HG02623 (cell line): ENCODE results near the gene NRF1.

Experiments used
- ATAC-seq: cut with Tn5 transposase; IDR thresholded peaks from one replicate; pipeline ENCODE4 v1.9.1; 2021; ENCODE audit warnings: moderate library complexity; ENCODE audit not compliant: unreplicated experiment

Gene NRF1

DNA sequence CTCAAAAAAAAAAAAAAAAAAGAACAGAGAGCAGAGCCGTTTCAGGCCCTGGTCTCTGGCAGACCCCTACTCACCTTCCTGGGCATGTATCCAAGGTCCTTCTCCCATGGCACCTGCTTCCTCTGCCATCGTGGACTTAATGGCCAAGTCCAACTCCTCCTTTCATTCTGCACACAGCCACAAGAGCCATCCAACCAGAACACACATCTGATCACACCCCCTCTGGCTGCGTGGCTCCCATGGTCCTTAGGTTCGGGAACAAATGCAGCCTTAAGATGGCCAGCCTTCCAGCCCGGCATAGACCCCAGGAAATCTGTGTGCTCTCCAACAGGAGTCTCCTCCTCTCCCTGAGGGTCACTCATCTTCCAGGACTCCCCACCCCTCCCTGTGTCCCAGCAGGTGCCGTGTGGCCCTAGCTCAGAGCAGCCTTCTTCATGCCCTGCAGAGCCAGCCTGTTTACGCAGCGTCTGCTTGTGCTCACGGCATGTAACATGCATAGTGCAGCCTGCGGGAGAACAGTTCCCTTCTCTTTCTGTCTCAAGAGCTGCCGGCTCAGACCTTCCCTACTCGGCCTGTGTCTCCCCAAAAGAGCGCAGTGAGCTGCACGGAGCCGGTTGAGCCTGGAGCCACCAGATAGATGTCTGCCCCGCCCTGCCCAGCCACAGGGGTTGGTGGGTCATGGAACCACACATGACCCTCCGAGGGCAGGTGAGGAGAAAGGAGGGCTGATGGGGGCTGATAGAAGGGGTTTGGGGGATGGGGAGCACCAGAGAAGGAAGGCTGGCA is 157.3 kb downstream of the NRF1 start:
- no peak for ATAC-seq

DNA sequence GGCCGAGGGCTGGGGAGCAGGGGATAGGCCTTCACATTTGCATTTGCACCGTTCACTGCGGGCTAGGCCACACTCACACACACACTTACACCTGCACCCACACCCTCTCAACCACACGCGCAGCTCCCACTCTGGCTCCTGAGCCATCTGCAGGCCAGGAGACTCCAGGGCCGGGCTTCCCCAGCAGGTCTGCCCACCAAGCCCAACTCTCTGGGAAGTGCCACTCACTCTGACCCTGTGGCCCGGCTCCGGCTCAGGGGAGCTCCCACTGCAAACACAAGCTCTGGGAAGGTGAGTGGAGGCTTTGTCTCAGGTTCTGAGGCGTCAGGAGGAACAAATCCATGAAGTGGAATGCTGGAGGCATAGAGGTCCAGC is 157.9 kb downstream of the NRF1 start:
- no peak for ATAC-seq

DNA sequence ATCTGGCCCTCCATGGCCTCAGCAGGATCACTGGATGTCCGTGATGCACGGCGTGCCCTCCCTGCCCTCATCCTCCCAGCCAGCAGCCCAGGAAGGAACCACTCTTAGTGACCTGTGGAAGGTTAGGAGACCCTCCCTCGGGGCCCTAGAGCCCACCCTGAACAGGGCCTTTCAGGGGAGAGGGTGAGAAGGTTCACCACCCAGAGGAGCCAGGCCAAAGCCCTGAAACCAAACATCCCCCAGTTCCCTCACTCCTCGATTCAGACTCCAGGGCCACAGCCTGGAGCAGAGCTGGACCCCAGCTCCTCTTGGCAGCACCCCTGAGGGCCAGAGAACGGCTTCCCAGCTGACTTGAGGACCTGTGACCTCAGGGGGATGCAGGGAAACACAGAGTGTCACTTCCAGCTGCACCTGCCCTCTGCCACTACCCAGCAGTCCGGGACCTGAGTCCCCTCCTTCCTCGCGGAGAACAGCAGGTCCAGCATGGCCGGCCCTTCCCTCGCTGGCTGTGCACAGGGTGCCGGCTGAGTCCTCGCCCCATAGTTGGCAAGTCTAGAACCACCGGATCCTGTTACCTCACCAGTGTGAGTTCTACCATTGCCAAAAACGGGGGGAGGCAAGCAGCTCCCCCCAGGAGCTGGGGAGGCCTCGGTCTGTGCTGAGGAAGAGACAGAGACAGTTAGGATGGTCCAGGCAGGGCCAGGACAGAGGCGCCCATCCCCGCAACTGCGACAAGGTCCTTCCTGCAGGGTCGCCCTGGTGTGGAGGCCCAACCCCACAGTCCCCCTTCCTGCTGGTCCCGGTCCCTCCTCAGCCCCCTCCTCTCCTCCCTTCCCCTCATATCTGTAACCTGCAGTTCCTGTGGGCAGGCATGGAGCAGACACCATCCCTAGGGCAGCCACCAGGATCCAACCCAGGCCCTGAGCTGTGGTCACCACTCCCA is 158.6 kb downstream of the NRF1 start:
- ATAC-seq, result no peak

DNA sequence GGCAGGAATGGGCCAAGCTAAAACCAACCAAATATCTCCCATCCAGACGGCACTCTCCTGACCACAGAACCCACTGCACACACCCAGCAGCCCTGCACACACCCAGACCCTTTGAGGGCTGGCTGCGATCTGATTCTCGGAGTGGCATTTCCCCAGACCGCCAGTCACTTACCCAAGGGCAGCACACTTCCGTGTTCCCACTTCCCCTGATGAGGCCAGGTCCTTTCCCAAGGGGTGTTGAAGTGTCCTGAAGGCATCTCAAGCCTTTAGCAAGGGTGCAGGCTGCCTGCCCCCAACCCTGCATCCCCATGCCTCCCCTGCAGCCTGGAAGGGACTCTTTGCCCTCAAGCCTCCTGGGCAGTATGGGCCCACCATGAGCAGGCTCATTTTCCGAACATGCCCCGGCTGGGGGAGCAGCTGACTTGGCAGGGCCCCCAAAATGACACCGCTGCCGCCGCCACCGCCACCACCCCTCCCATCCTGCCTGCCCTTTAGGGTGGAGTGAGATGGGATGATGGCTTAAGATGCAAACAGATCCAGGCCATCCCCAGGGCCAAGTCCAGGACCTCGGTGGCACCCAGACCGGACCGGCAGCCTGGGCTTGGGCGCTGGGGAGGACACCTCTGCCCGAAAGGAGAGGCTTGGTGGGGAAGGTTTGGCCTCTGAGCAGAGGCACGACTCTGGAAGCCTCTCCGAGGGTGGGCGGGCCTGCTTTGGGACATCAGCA is 159.8 kb downstream of the NRF1 start:
- ATAC-seq, result no peak

DNA sequence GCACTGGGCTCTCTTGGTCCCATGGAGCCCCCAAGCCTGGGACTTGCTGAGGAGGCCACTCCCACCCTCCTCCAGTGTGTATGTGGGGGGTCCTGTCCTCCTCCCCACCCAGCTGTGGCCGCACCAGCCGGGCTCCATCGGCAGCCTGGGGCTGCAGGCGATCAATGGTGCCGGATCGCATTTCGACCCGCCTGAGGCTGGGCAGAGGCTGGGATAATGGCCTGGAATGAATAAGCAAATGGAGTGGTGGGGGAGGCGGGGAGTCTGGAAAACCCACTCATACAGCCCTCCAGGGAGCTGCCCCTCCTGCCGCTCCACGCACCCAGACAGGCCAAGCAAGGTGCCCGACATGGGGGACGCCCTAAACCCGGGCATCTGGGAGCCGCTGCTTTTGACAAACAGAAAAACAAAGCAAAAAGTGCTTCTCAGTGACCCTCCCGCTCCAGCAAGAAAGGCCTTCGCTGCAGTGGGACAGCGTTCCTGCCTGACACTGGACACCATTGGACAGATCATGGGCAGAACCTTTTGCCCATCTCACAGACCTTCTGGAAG is 160.5 kb downstream of the NRF1 start:
- ATAC-seq, result no peak

DNA sequence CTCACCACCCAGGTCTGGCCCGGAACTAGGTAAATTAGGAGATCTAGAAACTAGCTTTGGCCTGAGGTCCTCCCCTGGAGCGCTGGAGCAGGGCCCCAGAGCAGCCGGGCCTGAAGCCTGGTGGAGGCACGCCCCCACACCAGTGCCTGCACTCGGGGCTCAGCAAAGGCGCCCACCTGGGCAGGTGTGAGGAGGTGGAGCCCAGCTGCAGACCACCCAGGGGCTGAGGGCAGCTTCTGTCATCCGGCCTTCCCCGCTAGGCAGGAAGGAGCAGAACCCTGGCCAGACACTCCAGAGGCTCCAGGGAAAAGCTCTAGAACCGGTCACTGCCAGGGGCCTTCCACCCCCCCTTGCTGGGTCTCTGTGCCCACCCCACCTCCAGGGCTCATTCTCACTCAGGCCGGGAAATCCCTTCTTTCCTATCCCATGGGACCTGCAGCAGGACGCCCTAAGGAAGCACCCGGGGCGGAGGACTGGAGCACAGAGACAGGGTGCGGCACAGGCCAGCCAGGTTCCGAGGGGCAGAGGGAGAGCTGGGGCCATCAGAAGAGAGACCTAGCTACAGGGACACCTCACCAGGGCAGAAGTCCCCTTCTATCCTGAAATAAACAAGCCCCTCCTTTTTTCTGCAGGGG is 161.2 kb downstream of the NRF1 start:
- ATAC-seq, result no peak

DNA sequence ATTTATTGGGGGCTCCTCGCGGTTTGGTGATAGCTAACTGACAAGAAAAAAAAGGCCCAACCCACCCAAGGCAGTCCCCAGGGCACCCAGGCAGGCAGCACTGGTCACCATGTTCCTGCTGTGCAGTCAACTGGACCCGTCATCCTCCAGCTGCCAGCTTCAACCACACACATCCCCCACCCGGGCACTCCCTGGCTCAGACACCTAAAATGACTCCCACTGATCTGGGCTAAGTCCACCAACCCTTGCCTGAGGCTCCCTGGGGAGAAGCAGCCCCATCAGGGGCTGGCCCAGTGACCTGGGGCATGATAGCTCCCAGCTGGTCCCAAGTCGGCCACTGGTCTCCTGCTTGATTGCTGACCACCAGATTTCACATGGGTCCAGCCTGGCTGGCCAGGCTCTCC is 161.8 kb downstream of the NRF1 start:
- no peak for ATAC-seq

DNA sequence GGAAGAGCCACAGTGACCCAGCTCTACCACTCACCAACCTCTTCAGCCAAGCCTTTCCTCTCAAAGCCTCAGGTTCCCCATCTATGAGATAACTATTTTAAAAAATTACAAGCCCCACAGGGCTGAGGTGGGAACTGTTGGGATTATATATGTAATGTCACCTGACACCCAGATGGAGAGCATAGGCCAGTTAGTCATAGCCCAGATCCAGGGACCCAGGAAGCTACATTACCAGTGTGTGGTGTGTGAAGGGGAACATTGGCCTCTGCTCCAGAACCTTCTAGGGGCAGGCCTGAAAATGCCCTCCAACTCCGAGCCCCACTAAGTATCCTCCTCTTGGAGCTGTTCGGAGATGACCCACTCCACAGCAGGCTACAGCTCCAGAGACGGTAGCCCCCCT is 162.4 kb downstream of the NRF1 start:
- ATAC-seq, result no peak

DNA sequence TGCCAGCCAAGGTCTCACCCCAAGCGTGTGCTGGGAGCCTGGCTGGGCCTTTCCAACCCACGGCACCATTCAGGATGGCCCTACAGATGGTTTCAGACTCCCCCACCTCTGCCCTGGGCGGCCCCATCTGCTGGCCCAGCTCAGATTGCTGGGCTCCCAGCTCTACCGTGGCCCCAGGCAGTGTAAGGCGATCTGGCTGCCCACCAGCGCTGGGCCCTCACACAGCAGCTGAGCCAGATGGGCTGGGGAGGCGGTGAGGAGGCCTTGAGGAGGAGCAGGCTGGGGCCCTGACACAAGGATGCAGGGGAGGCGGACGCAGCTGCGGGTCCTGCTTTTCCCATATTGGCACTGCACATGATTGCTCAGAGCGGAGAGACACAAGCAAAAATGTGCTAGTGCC is 162.8 kb downstream of the NRF1 start:
- ATAC-seq, result no peak

DNA sequence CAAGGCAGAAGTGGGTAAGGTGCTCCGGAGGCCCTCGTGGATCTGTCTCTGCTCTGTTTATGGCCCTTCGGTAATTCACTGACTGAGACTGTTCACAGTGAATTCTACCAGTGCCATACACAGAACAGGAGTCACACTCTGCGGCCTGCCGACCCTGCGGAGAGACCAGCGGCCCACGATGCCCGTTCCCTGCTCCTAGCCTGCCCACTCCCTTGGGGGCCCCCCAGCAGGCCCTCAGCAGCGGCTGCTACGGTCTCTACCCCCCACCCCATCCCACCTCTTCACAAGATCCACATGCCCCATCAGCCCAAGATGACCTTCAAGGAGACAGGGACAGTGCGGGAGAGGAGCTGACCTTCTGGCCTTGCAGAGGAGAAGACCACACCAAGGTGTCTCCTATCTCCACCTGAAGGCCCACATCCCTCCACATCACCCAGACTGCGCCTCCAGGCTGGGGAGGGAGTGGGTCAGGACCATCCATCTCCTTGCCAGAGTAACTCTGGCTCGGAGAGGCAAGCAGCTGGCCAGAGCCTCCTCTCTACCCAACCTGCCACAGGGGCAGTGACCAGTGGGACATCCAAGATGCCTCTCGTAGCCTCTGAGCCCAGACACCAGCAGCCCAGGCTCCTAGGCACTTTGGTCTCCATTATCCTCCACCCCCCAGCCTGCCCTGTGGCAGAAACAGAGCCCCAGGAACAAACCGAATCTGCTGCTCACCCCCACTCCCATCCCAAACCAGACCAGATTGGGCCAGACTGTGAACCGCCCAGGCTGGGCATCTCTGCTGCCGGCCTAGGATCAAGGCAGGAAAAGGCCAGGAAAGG is 163.6 kb downstream of the NRF1 start:
- no peak for ATAC-seq

DNA sequence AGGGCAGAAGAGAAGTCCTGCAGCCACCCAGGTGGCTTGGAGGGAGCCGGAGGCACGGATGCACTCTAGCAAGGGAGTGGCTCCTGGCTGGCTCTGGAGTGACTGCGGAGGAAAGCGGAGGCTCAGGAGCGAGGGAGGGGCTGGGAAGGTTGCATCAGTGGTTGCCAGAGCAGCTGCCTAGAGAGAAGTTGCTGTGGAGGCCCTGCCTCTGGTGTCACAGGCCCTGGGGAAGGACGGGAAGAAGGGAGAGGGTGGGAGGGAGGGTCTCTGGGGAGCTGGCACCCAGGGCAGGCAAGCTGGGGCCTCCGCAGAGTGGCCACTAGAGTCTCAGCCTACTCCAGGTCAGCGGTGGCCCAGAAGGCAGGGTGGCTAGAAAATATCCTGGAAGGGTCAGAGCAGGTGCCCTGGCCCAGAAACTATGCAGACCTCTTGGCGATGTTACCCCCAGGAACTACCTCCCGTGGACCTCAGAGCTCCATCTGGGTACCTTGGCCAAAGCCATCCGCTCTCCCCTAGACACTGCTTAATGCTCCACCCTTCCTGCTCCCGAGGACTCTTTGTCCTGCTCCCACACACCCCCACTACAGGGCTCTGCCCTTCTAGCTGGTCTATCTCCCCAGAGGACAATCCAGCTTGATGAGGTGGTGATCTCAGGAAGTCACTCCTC is 164.3 kb downstream of the NRF1 start:
- ATAC-seq, result no peak

DNA sequence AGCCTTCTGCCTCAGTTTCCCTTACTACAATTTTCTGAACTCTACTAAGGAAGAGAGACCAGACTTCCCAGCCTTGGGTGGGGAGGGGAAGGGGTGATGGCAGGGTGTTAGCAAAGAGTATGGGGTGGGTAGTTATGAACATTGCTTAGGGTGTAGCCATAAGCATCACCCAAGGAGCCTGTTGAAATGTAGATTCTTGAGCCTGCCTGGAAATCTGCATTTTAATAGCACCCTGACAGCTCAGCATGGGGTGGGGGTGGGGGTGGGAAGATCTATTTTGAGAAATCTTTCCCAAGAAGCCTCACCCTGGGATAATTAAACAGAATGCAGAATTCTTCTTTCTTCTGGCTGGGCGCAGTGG is 164.8 kb downstream of the NRF1 start:
- no peak for ATAC-seq

DNA sequence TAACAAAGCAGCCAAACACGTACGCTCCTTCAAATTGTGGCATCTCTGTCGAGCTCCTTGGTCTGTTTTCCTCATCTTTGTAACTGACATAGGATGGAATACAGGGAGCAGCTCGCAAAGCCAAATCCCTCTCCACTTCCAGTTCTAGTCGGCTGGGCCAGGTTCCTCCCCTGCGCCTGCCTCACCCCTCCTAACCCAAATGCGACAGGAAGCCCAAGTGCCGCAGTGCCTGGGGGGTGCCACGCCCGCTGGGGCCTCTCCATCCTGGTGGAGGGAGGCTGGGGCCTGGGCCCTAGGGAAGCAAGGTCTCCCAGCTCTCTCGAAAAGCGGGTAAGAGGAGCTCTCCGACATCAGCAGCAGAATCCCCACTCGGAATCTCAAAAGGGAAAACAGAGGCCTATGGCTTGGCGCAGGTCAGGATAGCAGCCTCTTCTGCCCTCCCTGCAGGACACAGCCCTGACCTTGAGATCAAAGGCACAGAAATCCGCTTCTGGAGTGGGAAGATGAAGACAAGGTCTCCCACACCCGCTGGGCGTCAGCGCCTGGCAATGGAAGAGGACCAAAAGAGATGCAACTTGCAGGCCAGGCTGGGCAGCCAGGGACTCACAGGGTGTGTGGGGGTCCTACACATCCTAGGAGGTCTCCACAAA is 165.8 kb downstream of the NRF1 start:
- ATAC-seq, result no peak

DNA sequence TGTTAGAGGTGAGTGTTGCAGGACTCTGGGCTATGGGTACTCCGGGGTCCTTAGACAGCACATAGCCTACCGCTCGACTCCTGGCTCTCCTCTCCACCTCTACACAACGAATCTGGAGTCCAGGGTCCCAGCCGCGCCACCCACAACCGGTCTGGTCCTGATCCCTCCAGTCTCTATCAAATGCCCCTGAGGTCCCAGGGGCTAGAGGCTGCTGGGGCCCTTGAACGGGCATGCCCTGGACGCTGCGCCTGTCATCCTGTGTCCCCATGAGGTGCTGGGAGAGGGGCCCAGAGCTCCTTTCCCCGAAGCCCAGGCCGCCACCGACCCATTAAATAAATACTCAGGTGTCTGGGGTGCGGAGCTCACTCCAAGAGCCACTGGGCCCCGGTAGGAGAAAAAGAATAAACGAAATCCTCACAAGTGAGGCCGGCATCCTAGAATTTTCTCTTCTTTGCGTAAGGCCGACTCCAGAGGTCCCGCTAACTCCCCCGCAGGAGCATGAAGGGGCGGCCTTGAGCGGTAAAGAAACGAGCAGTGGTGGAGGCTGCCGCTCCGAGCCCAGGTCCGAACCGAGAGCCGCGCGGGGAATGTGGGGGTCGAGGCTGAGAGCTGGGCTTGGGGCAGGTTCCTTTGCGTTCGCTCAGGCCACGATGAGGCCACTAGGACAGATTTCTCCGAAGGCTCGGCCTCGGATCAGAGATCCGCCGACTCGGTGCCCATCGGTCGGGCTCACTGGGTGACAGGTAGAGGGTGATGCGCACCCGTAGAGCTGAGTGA is 166.7 kb downstream of the NRF1 start:
- no peak for ATAC-seq

DNA sequence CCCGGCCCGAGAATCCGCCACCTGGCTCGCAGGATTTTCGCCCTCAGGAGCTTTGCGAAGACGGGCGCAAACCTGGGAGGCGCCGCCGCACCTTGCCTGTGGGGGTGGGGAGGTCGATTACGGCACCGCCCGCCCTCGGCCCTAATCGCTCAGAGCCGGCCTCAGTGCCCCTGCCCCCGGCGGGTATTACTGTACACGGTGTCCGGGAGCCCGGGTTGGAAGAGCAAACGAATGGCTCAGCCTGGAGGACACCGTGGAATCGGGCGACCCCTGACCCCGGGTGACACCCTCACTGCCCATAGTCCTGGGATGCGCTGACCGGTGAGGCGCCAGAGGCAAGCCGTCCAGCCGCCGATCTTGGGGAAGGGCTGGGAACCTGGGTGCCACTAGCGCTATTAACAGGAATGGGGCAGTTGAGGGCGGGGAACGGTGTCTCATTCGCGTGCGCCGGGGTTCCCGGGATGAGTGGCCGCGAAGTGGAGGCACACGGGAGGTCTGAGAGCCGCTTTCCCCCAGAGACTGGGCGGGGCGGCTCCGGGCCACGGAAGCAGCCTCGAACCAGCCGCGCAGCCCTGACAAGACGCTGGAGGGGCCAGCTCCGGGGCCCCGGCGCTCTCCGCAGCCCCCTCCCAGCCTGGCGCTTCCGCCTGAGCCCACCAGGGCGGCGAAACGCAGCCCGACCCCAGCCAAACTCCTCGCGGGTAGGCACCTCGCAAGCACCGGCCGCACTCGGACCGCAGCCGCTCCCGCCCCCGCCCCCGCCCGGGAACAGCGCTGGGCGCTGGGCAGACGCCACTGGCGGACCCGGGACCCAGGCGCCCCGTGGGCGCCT is 167.5 kb downstream of the NRF1 start:
- ATAC-seq, result no peak

DNA sequence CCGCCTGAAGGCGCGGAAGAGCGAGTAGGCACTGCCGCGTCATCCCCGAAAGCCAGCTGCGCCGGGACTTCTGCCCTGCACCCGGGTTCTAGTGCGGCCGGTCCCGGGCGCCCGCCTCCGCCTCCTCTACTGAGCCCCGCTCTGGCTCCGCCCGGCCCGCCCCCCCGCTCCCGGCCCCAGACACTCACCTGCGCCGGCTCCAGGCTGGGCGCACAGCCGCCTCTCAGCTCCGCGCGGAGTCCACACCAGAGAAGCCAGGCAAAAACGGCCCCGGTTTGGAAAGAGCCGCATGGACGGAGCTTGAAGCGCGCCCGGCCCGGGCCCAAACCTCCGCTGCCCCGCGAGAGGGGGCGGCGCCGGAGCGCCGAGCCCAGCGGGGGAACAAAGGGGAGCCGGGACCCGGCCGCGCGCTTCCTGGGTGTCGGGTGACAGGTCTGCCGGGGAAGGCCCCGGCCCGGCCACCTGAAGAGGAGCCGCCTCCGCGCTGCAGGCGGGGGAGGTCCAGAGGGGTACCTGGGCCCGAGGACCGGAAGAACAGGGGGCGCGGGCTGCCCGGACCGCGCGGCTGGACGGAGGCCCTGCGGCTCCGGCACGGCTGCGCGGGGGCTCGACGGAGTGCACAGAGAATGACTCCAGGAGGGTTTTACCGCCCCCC is 168.2 kb downstream of the NRF1 start:
- no peak for ATAC-seq
